Liver (tissue), 9 donors: Measurements from ENCODE around the gene SEMA7A. TPM values are rescaled to one million over a fixed set of nuclear protein-coding genes. Genes with fewer than 3 reads are reported as not detected.

Experiments
- DNase-seq: peaks from one replicate; pipeline ENCODE4 v3.0.0-alpha.2; 2017; ENCODE audit warnings: low spot score
- H3K27ac ChIP-seq, 2 donors: one replicate each; pipeline ENCODE4 v1.7.0; 2013; ENCODE audit warnings: inconsistent platforms in 2 of 2, low read length in 2 of 2, control low read depth in 1 of 2, low read depth in 1 of 2, mild to moderate bottlenecking in 1 of 2
- H3K27me3 ChIP-seq, 4 donors: one replicate each; pipeline versions ENCODE4 v1.6.1 to v1.7.0; 2013; ENCODE audit warnings: low read length in 3 of 4, inconsistent platforms in 1 of 4, mild to moderate bottlenecking in 1 of 4, moderate library complexity in 1 of 4; ENCODE audit not compliant: control insufficient read depth in 4 of 4, insufficient read depth in 4 of 4
- H3K36me3 ChIP-seq, 4 donors: one replicate each; pipeline versions ENCODE4 v1.6.1 to v1.7.0; 2013; ENCODE audit warnings: low read length in 3 of 4, mild to moderate bottlenecking in 3 of 4, low read depth in 1 of 4, moderate library complexity in 1 of 4; ENCODE audit not compliant: control insufficient read depth in 4 of 4, insufficient read depth in 3 of 4
- H3K4me1 ChIP-seq, 4 donors: one replicate each; pipeline versions ENCODE4 v1.6.1 to v1.7.0; 2013; ENCODE audit warnings: low read length in 3 of 4, mild to moderate bottlenecking in 3 of 4, moderate library complexity in 1 of 4; ENCODE audit not compliant: control insufficient read depth in 4 of 4, insufficient read depth in 4 of 4
- H3K4me3 ChIP-seq, 3 donors: one replicate each; pipeline versions ENCODE4 v1.6.1 to v1.7.0; 2013; ENCODE audit warnings: low read length in 3 of 3, control low read depth in 1 of 3, low read depth in 1 of 3, mild to moderate bottlenecking in 1 of 3
- H3K9ac ChIP-seq, 2 donors: one replicate each; pipeline ENCODE4 v1.7.0; 2013; ENCODE audit warnings: low read length in 2 of 2, mild to moderate bottlenecking in 2 of 2, moderate library complexity in 2 of 2, control low read depth in 1 of 2, low read depth in 1 of 2
- H3K9me3 ChIP-seq, 4 donors: one replicate each; pipeline versions ENCODE4 v1.6.1 to v1.7.0; 2013; ENCODE audit warnings: low read length in 3 of 4; ENCODE audit not compliant: control insufficient read depth in 4 of 4
- ATF3 ChIP-seq: IDR thresholded peaks from 2 replicates; pipeline ENCODE4 v1.6.1; 2016; ENCODE audit warnings: antibody characterized with exemption
- CTCF ChIP-seq: fragments of 150-350 bp; IDR thresholded peaks from 2 replicates; pipeline ENCODE4 v1.5.1; 2017; ENCODE audit warnings: improper control_type of control experiment, low read depth, low read length; ENCODE audit not compliant: missing input control
- EGR1 ChIP-seq, 2 donors: IDR thresholded peaks; 2 replicates each; pipeline ENCODE4 v1.6.1; 2016 to 2018; ENCODE audit warnings: antibody characterized with exemption in 2 of 2, low read depth in 2 of 2
- FOXA1 ChIP-seq: IDR thresholded peaks from 2 replicates; pipeline ENCODE4 v1.6.1; 2016; ENCODE audit warnings: antibody characterized with exemption
- FOXA2 ChIP-seq: IDR thresholded peaks from 2 replicates; pipeline ENCODE4 v1.6.1; 2016; ENCODE audit warnings: antibody characterized with exemption
- GABPA ChIP-seq, 2 donors: IDR thresholded peaks in 1 of 2; conservative IDR thresholded peaks in 1 of 2; 2 replicates each; pipeline ENCODE4 v1.6.1; 2016; ENCODE audit warnings: antibody characterized with exemption in 2 of 2, mild to moderate bottlenecking in 1 of 2, moderate library complexity in 1 of 2
- HNF4G ChIP-seq: IDR thresholded peaks from 2 replicates; pipeline ENCODE4 v1.6.1; 2016; ENCODE audit warnings: antibody characterized with exemption
- JUND ChIP-seq, 2 donors: IDR thresholded peaks; 2 replicates each; pipeline ENCODE4 v1.6.1; 2016; ENCODE audit warnings: antibody characterized with exemption in 2 of 2
- NR2F2 ChIP-seq: IDR thresholded peaks from 2 replicates; pipeline ENCODE4 v1.6.1; 2016; ENCODE audit warnings: antibody characterized with exemption
- RAD21 ChIP-seq, 2 donors: IDR thresholded peaks; 2 replicates each; pipeline ENCODE4 v1.6.1; 2016; ENCODE audit warnings: antibody characterized with exemption in 2 of 2, mild to moderate bottlenecking in 2 of 2
- RXRA ChIP-seq, 2 donors: IDR thresholded peaks; 2 replicates each; pipeline ENCODE4 v1.6.1; 2017 to 2018; ENCODE audit warnings: antibody characterized with exemption in 2 of 2, mild to moderate bottlenecking in 1 of 2
- SP1 ChIP-seq: IDR thresholded peaks from 2 replicates; pipeline ENCODE4 v1.6.1; 2018; ENCODE audit warnings: antibody characterized with exemption, mild to moderate bottlenecking
- TAF1 ChIP-seq: conservative IDR thresholded peaks from 2 replicates; pipeline ENCODE4 v1.6.1; 2016; ENCODE audit warnings: antibody characterized with exemption, mild to moderate bottlenecking
- ZBTB33 ChIP-seq: IDR thresholded peaks from 2 replicates; pipeline ENCODE4 v1.6.1; 2016; ENCODE audit warnings: antibody characterized with exemption
- WGBS: extraction: QIAGEN DNeasy Blood & Tissue Kit; methylation state at CpG from one replicate; pipeline ENCODE4 v1.1.7; 2013; 5-methylcytosine and 5-hydroxymethylcytosine counted together
- polyA plus RNA-seq, 2 donors: library from polyadenylated mRNA; stranded (reverse) in 1 of 2; unstranded in 1 of 2; fragments of 200-250 nt in 1 of 2; fragments of >200 nt in 1 of 2; fragmentation: Nextera tagmentation in 1 of 2; extraction: Ambion mirVana in 1 of 2; gene quantifications; one replicate each; pipeline versions ENCODE4 v1.2.1 to v1.2.3, GENCODE V29; 2013 to 2015
- total RNA-seq, 2 donors: library from RNA; depleted of rRNA; stranded (reverse); fragments of >200 nt; gene quantifications; one replicate each; pipeline ENCODE4 v1.2.3, GENCODE V29; 2014
- donor health status: healthy.
- donor health status: healthy.
- donor health status: healthy.
- donor health status: healthy.
- donor health status: healthy.

SEMA7A gene
- total and polyA plus RNA-seq, 4 donors = 0.14 to 18.1 (median 1.4) TPM

- DNase-seq = no peak
- TF ChIP-seq ZBTB33 (no peak), EGR1 (IDR thresholded peaks at IDR 0.05; ENCODE audit: low read depth in 2 of 2) (no peak), NR2F2 (no peak), JUND (IDR thresholded peaks at IDR 0.05) (no peak), SP1 (no peak), FOXA2 (no peak), GABPA (IDR thresholded peaks at IDR 0.05 in 1 of 2, conservative IDR thresholded peaks at IDR 0.05 in 1 of 2) (no peak), FOXA1 (no peak), RAD21 (IDR thresholded peaks at IDR 0.05) (no peak), CTCF (no peak), RXRA (IDR thresholded peaks at IDR 0.05) (no peak), HNF4G (no peak)
- Histone ChIP-seq H3K36me3 (no peaks in the 10 kb centered on the region), H3K4me3 (no peak overlapping the region), H3K27ac (no peak overlapping the region), H3K9me3 (no peaks in the 10 kb centered on the region), H3K27me3 (no peaks in the 10 kb centered on the region), H3K4me1 (peaks cover 0 to 3% (median 0%) of the 10 kb centered on the region in 4 donors), H3K9ac (no peak overlapping the region)
- WGBS = 78% methylated on average over 2 of the region's 2 CpGs
These were observed 25.4 kb downstream of the SEMA7A start for GRCh38 chr15:74408385-74408784.

- no peak for DNase-seq
- no peak overlapping the region for H3K27ac ChIP-seq
- no peaks in the 10 kb centered on the region for H3K27me3 ChIP-seq
- H3K9me3 ChIP-seq = no peaks in the 10 kb centered on the region
- no peaks in the 10 kb centered on the region for H3K36me3 ChIP-seq
- H3K4me1 ChIP-seq = peaks cover 0 to 3% (median 0%) of the 10 kb centered on the region in 4 donors
- no peak for TF ChIP-seq ATF3
- no peak for TF ChIP-seq RXRA (IDR thresholded peaks at IDR 0.05)
- no peak for TF ChIP-seq GABPA (IDR thresholded peaks at IDR 0.05 in 1 of 2, conservative IDR thresholded peaks at IDR 0.05 in 1 of 2)
- no peak for TF ChIP-seq TAF1
- TF ChIP-seq SP1 = no peak
- no peak for TF ChIP-seq RAD21 (IDR thresholded peaks at IDR 0.05)
- no peak for TF ChIP-seq ZBTB33
- no peak for TF ChIP-seq FOXA2
- 60% methylated on average over 12 of the region's 12 CpGs for WGBS
- H3K9ac ChIP-seq = no peak overlapping the region
- H3K4me3 ChIP-seq = no peak overlapping the region
These were observed 26.6 kb downstream of the SEMA7A start for GRCh38 chr15:74406992-74407705.
